Activated naive CD8-positive, alpha-beta T cell treated with anti-CD3 and anti-CD28 coated beads, Interleukin-2, amount 10 ng/mL, durations not matched to agents 7 days and 5 days (primary cell): ENCODE data around the gene ZBTB18. TPM values are rescaled to one million over a fixed set of nuclear protein-coding genes. Genes with fewer than 3 reads are reported as not detected.

Experiments used
- ATAC-seq: fragments of 150-1000 bp; cut with Tn5 transposase; one replicate; pipeline ENCODE4 v1.10.0; 2021; ENCODE audit warnings: low read depth, moderate library complexity
- POLR2A ChIA-PET: fragments of 350-600 bp; sonication (Branson Sonifier 250); formaldehyde crosslinking; loops from one replicate; lab custom pipeline; 2021; ENCODE audit warnings: antibody characterized with exemption; lab: Charles Lee
- DNase-seq: peaks from one replicate; pipeline ENCODE4 v3.0.0; 2021
- H3K27ac Mint-ChIP-seq: one replicate; pipeline ENCODE4 v1.8.0; 2022; ENCODE audit warnings: mild to moderate bottlenecking, mixed read lengths
- H3K27me3 Mint-ChIP-seq: one replicate; pipeline ENCODE4 v1.8.0; 2022; ENCODE audit warnings: mild to moderate bottlenecking, moderate library complexity, mixed read lengths
- H3K36me3 Mint-ChIP-seq: one replicate; pipeline ENCODE4 v1.8.0; 2021; ENCODE audit warnings: mild to moderate bottlenecking, mixed read lengths
- H3K4me1 Mint-ChIP-seq: one replicate; pipeline ENCODE4 v1.8.0; 2021; ENCODE audit warnings: mixed read lengths
- H3K4me3 Mint-ChIP-seq: one replicate; pipeline ENCODE4 v1.8.0; 2022; ENCODE audit warnings: mild to moderate bottlenecking, moderate library complexity, mixed read lengths
- H3K9me3 Mint-ChIP-seq: one replicate; pipeline ENCODE4 v1.8.0; 2021; ENCODE audit warnings: mixed read lengths
- total RNA-seq, 2 experiments: library from RNA; stranded (reverse); gene quantifications; one replicate each; pipeline ENCODE4 v1.2.3, GENCODE V29; 2021

Gene ZBTB18
- total RNA-seq, 2 experiments from 2014 or later, result 24.7 to 26.5 TPM

GRCh38 chr1:244057474-244058385 lies 6.6 kb downstream of the ZBTB18 start:
- H3K27me3 Mint-ChIP-seq, result peaks cover 6% of the 10 kb centered on the region
- DNase-seq (no peak), ATAC-seq (no peak)
- peaks cover 8% of the 10 kb centered on the region for H3K36me3 Mint-ChIP-seq
- POLR2A ChIA-PET, result interaction anchor here (1.6 kb wide), 1 partner anchor 10 kb away, joined by 4 read pairs; no protein-coding TSS in a partner anchor
- H3K4me1 Mint-ChIP-seq, result peaks cover 5% of the 10 kb centered on the region
- no peaks in the 10 kb centered on the region for H3K9me3 Mint-ChIP-seq
- H3K27ac Mint-ChIP-seq, result no peak overlapping the region
- H3K4me3 Mint-ChIP-seq, result no peak overlapping the region

DNA sequence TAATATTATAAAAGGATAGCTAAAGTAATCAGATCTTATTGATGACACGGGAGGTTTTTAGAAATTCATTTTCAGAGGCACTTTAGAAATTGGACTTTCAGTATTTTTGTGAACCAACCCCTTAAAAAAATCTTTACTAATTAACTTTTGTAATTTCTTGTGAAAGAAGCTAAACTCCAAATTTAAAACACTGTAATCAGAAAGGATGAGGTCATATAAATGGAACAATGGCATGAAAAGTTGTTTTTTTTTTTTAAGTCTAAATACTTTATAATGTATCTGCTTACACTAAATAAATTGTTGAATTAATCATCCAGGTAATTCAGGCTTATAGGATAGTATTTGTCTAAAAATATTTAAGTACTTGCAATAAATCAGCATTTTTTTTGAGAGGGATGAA lies 9.0 kb downstream of the ZBTB18 start:
- Mint-ChIP-seq H3K27me3 (peaks cover 6% of the 10 kb centered on the region), H3K27ac (no peak overlapping the region), H3K36me3 (peaks cover 8% of the 10 kb centered on the region), H3K9me3 (no peaks in the 10 kb centered on the region), H3K4me1 (peaks cover 5% of the 10 kb centered on the region), H3K4me3 (no peak overlapping the region)
- DNase-seq, result no peak
- no peak for ATAC-seq
- POLR2A ChIA-PET, result interaction anchor here (0.5 kb wide), 1 partner anchor 12 kb away, joined by 3 read pairs; no protein-coding TSS in a partner anchor

GRCh38 chr1:244060686-244061085 lies 9.6 kb downstream of the ZBTB18 start:
- POLR2A ChIA-PET, result interaction anchor here (0.5 to 0.6 kb wide), 2 partner anchors 13 kb away, joined by 3 read pairs; no protein-coding TSS in a partner anchor
- peaks cover 3% of the 10 kb centered on the region for H3K4me1 Mint-ChIP-seq
- H3K9me3 Mint-ChIP-seq, result no peaks in the 10 kb centered on the region
- no peak for DNase-seq
- H3K36me3 Mint-ChIP-seq, result peaks cover 5% of the 10 kb centered on the region
- ATAC-seq, result no peak
- no peak overlapping the region for H3K4me3 Mint-ChIP-seq
- no peak overlapping the region for H3K27ac Mint-ChIP-seq
- H3K27me3 Mint-ChIP-seq, result peaks cover 6% of the 10 kb centered on the region

DNA sequence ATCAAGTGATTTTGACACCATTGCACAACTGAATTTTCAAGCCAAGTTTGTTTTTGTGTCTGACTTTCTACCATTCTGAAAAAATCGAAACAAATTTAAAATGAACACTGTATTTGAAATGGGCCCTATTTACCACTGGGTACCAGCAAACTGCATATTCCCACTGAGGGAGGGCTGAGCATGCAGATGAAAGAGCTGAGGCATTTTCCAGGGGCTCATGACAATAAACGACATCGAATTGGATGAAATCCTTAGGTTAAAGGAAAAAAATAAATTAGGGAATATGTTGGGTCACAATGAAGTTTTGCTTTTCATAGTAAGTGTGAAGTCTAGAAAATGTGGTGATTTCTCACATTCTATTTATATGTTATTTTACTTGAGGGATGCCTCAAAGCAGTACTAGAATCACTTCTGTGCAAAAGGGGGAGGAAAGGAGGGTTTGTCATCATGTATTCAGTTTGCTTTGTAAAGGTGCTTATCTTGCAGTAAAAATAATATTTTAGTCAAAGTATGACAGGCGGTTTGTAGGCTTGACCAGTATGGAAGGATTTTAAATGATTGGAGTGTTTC lies 11.2 kb downstream of the ZBTB18 start:
- Mint-ChIP-seq H3K4me1 (peaks cover 1% of the 10 kb centered on the region), H3K27ac (no peak overlapping the region), H3K27me3 (peaks cover 6% of the 10 kb centered on the region), H3K4me3 (no peak overlapping the region), H3K9me3 (no peaks in the 10 kb centered on the region), H3K36me3 (no peaks in the 10 kb centered on the region)
- ATAC-seq (no peak), DNase-seq (no peak)
- POLR2A ChIA-PET, result interaction anchor here (1.0 kb wide), 1 partner anchor 10 kb away, joined by 3 read pairs; no protein-coding TSS in a partner anchor

GRCh38 chr1:244063498-244063897 lies 12.4 kb downstream of the ZBTB18 start:
- no peaks in the 10 kb centered on the region for H3K36me3 Mint-ChIP-seq
- H3K9me3 Mint-ChIP-seq, result no peaks in the 10 kb centered on the region
- peaks cover 2% of the 10 kb centered on the region for H3K4me1 Mint-ChIP-seq
- DNase-seq (no peak), ATAC-seq (no peak)
- no peak overlapping the region for H3K4me3 Mint-ChIP-seq
- no peak overlapping the region for H3K27ac Mint-ChIP-seq
- peaks cover 6% of the 10 kb centered on the region for H3K27me3 Mint-ChIP-seq
- POLR2A ChIA-PET, result no interaction called here

DNA sequence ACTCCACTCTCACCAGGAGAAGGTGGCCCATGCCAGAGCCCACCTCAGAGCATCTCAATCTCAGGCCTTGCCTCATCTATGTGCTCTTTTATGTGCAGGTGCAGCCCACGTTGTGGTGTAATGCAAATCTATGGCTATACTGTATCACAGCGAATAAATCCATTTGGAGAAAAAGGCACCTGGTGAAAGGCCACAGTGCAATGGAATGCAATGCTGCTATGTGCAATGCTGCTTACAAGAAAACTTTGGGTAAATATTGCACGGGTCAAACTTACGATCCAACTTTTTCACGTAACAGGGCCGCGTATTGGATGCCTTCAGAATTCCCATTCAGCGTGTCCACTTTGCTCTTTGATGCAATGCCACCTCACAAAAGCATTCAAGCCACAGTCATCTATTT lies 13.5 kb downstream of the ZBTB18 start:
- POLR2A ChIA-PET, result no interaction called here
- H3K36me3 Mint-ChIP-seq, result no peaks in the 10 kb centered on the region
- no peak overlapping the region for H3K27ac Mint-ChIP-seq
- ATAC-seq (no peak), DNase-seq (no peak)
- no peak overlapping the region for H3K4me3 Mint-ChIP-seq
- no peaks in the 10 kb centered on the region for H3K9me3 Mint-ChIP-seq
- H3K4me1 Mint-ChIP-seq, result peaks cover 5% of the 10 kb centered on the region
- peaks cover 6% of the 10 kb centered on the region for H3K27me3 Mint-ChIP-seq

GRCh38 chr1:244065063-244065793 lies 14.1 kb downstream of the ZBTB18 start:
- Mint-ChIP-seq H3K4me3 (no peak overlapping the region), H3K27ac (no peak overlapping the region), H3K36me3 (no peaks in the 10 kb centered on the region), H3K9me3 (no peaks in the 10 kb centered on the region), H3K27me3 (peaks cover 4% of the 10 kb centered on the region), H3K4me1 (peaks cover 5% of the 10 kb centered on the region)
- DNase-seq (no peak), ATAC-seq (no peak)
- POLR2A ChIA-PET, result interaction anchor here (0.9 kb wide), 1 partner anchor 17 kb away, joined by 3 read pairs; no protein-coding TSS in a partner anchor

- H3K9me3 Mint-ChIP-seq, result no peaks in the 10 kb centered on the region
- peaks cover 5% of the 10 kb centered on the region for H3K4me1 Mint-ChIP-seq
- H3K4me3 Mint-ChIP-seq, result no peak overlapping the region
- POLR2A ChIA-PET, result interaction anchor here (0.9 kb wide), 1 partner anchor 18 kb away, joined by 3 read pairs; no protein-coding TSS in a partner anchor
- DNase-seq (no peak), ATAC-seq (no peak)
- H3K27me3 Mint-ChIP-seq, result peaks cover 2% of the 10 kb centered on the region
- H3K36me3 Mint-ChIP-seq, result no peaks in the 10 kb centered on the region
- H3K27ac Mint-ChIP-seq, result no peak overlapping the region
Measured at GRCh38 chr1:244065960-244066388, 14.9 kb downstream of the ZBTB18 start.

- ATAC-seq (no peak), DNase-seq (no peak)
- no peak overlapping the region for H3K4me3 Mint-ChIP-seq
- no peaks in the 10 kb centered on the region for H3K9me3 Mint-ChIP-seq
- peaks cover 5% of the 10 kb centered on the region for H3K4me1 Mint-ChIP-seq
- no peaks in the 10 kb centered on the region for H3K27me3 Mint-ChIP-seq
- no peak overlapping the region for H3K27ac Mint-ChIP-seq
- POLR2A ChIA-PET, result interaction anchor here (1.1 to 1.4 kb wide), 2 partner anchors 12 to 19 kb away, joined by 4 to 5 read pairs; no protein-coding TSS in a partner anchor
- no peaks in the 10 kb centered on the region for H3K36me3 Mint-ChIP-seq
Measured at GRCh38 chr1:244066954-244067716, 16.1 kb downstream of the ZBTB18 start.

- ATAC-seq (no peak), DNase-seq (no peak)
- no peaks in the 10 kb centered on the region for H3K9me3 Mint-ChIP-seq
- no peaks in the 10 kb centered on the region for H3K27me3 Mint-ChIP-seq
- POLR2A ChIA-PET, result interaction anchor here (0.5 to 1.4 kb wide), 3 partner anchors 13 to 420 kb away, joined by 3 to 5 read pairs (median 4); no protein-coding TSS in a partner anchor
- peaks cover 5% of the 10 kb centered on the region for H3K4me1 Mint-ChIP-seq
- H3K4me3 Mint-ChIP-seq, result no peak overlapping the region
- no peak overlapping the region for H3K27ac Mint-ChIP-seq
- H3K36me3 Mint-ChIP-seq, result no peaks in the 10 kb centered on the region
Measured at GRCh38 chr1:244067893-244068292, 16.8 kb downstream of the ZBTB18 start.

DNA sequence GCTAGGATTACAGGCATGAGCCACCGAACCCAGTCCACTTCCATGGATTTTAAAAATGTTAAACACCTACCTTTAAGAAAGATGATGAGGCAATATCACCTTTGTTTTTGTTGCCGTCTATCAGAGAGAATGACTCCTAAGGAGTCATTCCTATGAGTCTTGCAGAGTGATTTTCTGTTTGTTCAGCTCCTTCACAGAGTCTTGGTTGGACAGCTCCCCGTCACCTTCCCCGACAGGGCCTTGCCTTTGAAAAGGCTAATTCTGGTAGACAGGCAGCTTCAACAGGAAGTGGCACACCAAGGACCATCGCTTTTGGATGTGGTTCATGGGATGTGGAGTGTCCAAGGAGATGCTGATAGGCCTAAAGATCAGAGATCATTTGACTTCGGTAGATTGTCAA lies 17.5 kb downstream of the ZBTB18 start:
- Mint-ChIP-seq H3K4me1 (peaks cover 5% of the 10 kb centered on the region), H3K27ac (no peak overlapping the region), H3K4me3 (no peak overlapping the region), H3K36me3 (no peaks in the 10 kb centered on the region), H3K27me3 (no peaks in the 10 kb centered on the region), H3K9me3 (no peaks in the 10 kb centered on the region)
- POLR2A ChIA-PET, result interaction anchor here (1.4 kb wide), 1 partner anchor 21 kb away, joined by 5 read pairs; no protein-coding TSS in a partner anchor
- ATAC-seq, result no peak
- no peak for DNase-seq

DNA sequence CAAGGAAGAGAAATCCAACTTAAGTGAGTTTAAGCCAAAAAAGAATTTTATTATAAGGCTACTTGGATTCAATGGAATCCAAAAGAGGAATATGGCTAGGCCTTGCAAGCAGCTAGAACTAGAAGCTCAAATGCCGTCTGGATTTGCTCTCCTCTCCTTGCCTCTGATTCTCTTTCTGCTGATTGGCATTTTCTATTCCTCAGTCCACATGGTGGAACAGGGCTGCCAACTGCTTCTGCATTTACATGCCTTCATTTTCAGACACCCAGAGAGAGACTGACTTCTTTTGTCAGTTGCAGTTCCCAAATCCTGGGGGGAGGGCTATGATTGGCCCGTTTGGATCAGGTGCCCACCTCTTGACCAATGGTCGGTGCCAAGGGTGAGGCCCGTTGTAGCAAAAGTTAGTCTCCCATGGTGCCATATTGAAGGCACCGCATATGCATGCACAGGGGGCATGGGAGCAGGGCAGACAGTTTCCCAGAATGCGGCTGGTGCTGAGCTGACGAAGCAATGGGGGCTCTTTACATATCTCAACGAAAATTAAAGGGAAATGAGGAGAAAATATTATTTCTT lies 18.3 kb downstream of the ZBTB18 start:
- ATAC-seq (no peak), DNase-seq (no peak)
- no peak overlapping the region for H3K27ac Mint-ChIP-seq
- H3K4me1 Mint-ChIP-seq, result peaks cover 10% of the 10 kb centered on the region
- no peaks in the 10 kb centered on the region for H3K36me3 Mint-ChIP-seq
- H3K27me3 Mint-ChIP-seq, result no peaks in the 10 kb centered on the region
- H3K4me3 Mint-ChIP-seq, result no peak overlapping the region
- H3K9me3 Mint-ChIP-seq, result no peaks in the 10 kb centered on the region
- POLR2A ChIA-PET, result no interaction called here
